ENCODE results near the gene SLC6A11.
A peak's percentile ranks its signal among the peaks of the same experiment; 100 is the strongest.

SLC6A11 gene

DNA sequence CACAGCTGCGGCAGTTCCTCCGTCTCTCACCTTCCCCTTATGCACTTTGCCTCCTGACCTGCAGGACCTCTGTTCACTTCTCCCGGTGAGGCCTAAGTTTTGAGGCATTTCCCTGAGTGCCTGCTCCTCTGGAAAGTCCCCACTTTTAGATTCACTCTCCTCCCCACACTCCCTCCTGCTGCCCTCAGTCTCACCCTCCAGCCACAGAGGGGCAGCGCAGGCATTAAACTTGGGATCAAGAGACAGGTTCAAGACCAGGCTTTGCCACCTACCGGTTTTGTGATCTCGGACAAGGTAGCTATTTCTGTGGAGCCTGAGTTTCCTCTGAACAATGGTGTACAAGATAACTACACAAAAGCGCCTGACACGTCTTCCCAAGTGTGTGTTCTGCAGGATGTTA is 19.4 kb downstream of the SLC6A11 start:
- Histone ChIP-seq H3K79me2 (ENCODE audit: control insufficient read depth, insufficient read depth, low read length) (no peaks in the 10 kb centered on the region), H2AK5ac (ENCODE audit: low read length) (no peak overlapping the region), H3K27me3 (ENCODE audit: insufficient read depth, low read length, poor library complexity) (no peaks in the 10 kb centered on the region), H2BK120ac (ENCODE audit: low read depth, low read length) (no peak overlapping the region), H3K18ac (ENCODE audit: low read length) (no peak overlapping the region), H4K8ac (ENCODE audit: low read depth, low read length) (no peak overlapping the region), H4K5ac (ENCODE audit: low read length) (no peak overlapping the region), H3K4ac (ENCODE audit: low read depth, low read length) (no peak overlapping the region), H2BK15ac (replicated peaks; ENCODE audit: low read depth) (no peak overlapping the region), H3K4me3 (ENCODE audit: low read length) (no peak overlapping the region), H3K27ac (ENCODE audit: low read depth, low read length) (no peak overlapping the region), H3K36me3 (ENCODE audit: control insufficient read depth, insufficient read depth, low read length) (no peaks in the 10 kb centered on the region), H3K4me1 (ENCODE audit: control insufficient read depth, low read depth, low read length) (no peaks in the 10 kb centered on the region), H3K23ac (ENCODE audit: low read length) (no peak overlapping the region), H3K56ac (ENCODE audit: low read length) (no peak overlapping the region), H3K4me2 (ENCODE audit: low read length) (no peak overlapping the region), H3K9ac (ENCODE audit: low read length) (no peak overlapping the region), H3K79me1 (ENCODE audit: low read length) (no peaks in the 10 kb centered on the region), H2BK5ac (ENCODE audit: low read length) (no peak overlapping the region)
- no CpG with 5 or more reads among the region's 8 CpGs for WGBS (ENCODE audit: extremely low coverage, insufficient coverage, low lambda C conversion rate)
- peak; percentile 23 for DNase-seq

DNA sequence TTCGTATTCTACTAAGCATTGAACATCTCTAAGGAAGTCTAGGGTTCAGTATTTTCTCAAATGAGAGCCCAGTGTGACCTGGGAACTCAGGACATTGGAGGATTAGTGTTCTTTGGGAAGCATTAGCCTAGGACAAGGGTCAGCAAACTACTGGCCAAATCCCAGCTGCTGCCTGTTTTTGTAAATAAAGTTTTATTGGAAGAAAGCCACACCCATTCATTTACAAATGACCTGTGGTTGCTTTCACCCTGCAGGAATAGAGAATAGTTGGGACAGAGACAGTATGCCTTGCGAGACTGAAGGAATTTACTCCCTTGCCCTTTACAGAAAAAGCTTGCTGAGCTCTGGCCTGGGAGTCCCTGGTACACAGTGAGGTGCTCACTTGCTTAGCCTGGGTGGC is 20.6 kb downstream of the SLC6A11 start:
- Histone ChIP-seq H4K8ac (ENCODE audit: low read depth, low read length) (no peak overlapping the region), H2BK5ac (ENCODE audit: low read length) (no peak overlapping the region), H2BK120ac (ENCODE audit: low read depth, low read length) (no peak overlapping the region), H3K27me3 (ENCODE audit: insufficient read depth, low read length, poor library complexity) (no peaks in the 10 kb centered on the region), H2AK5ac (ENCODE audit: low read length) (no peak overlapping the region), H3K9ac (ENCODE audit: low read length) (no peak overlapping the region), H3K4me2 (ENCODE audit: low read length) (no peak overlapping the region), H3K36me3 (ENCODE audit: control insufficient read depth, insufficient read depth, low read length) (no peaks in the 10 kb centered on the region), H3K79me2 (ENCODE audit: control insufficient read depth, insufficient read depth, low read length) (no peaks in the 10 kb centered on the region), H3K4ac (ENCODE audit: low read depth, low read length) (no peak overlapping the region), H3K23ac (ENCODE audit: low read length) (no peak overlapping the region), H3K79me1 (ENCODE audit: low read length) (no peaks in the 10 kb centered on the region), H4K5ac (ENCODE audit: low read length) (no peak overlapping the region), H3K4me3 (ENCODE audit: low read length) (no peak overlapping the region), H3K4me1 (ENCODE audit: control insufficient read depth, low read depth, low read length) (no peaks in the 10 kb centered on the region), H2BK15ac (replicated peaks; ENCODE audit: low read depth) (no peak overlapping the region), H3K18ac (ENCODE audit: low read length) (no peak overlapping the region), H3K27ac (ENCODE audit: low read depth, low read length) (no peak overlapping the region), H3K56ac (ENCODE audit: low read length) (no peak overlapping the region)
- no peak for DNase-seq
- no CpG with 5 or more reads among the region's 2 CpGs for WGBS (ENCODE audit: extremely low coverage, insufficient coverage, low lambda C conversion rate)

DNA sequence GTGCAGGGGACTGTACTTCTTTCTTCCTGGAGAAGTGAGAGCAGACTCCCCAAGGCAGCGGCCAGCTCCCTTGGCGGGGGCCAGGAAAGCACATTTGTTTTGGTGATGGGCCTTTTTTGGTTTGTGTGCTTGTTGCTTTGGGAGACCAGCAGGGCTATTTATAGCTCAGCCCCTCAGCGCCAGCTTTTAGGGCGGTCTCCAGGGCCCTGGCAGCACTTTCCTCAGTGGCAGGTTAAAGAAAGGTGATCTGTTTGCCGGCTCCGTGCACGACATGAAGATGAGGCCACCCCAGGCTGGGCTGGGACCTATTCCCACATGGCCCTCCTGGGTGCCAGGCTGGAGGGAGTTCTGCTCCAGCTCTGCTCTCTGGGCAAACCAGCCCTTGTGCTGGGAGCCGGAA is 21.8 kb downstream of the SLC6A11 start:
- H3K36me3 ChIP-seq (ENCODE audit: control insufficient read depth, insufficient read depth, low read length), result no peaks in the 10 kb centered on the region
- H2AK5ac ChIP-seq (ENCODE audit: low read length), result no peak overlapping the region
- no peak overlapping the region for H2BK5ac ChIP-seq (ENCODE audit: low read length)
- no peak overlapping the region for H2BK120ac ChIP-seq (ENCODE audit: low read depth, low read length)
- H2BK15ac ChIP-seq (replicated peaks; ENCODE audit: low read depth), result no peak overlapping the region
- DNase-seq, result no peak
- H3K4me2 ChIP-seq (ENCODE audit: low read length), result no peak overlapping the region
- H3K9ac ChIP-seq (ENCODE audit: low read length), result no peak overlapping the region
- WGBS (ENCODE audit: extremely low coverage, insufficient coverage, low lambda C conversion rate), result no CpG with 5 or more reads among the region's 8 CpGs
- H3K18ac ChIP-seq (ENCODE audit: low read length), result no peak overlapping the region
- H3K4me1 ChIP-seq (ENCODE audit: control insufficient read depth, low read depth, low read length), result no peaks in the 10 kb centered on the region
- H3K4me3 ChIP-seq (ENCODE audit: low read length), result no peak overlapping the region
- H3K79me2 ChIP-seq (ENCODE audit: control insufficient read depth, insufficient read depth, low read length), result no peaks in the 10 kb centered on the region
- no peak overlapping the region for H3K4ac ChIP-seq (ENCODE audit: low read depth, low read length)
- H4K8ac ChIP-seq (ENCODE audit: low read depth, low read length), result no peak overlapping the region
- H4K5ac ChIP-seq (ENCODE audit: low read length), result no peak overlapping the region
- no peak overlapping the region for H3K56ac ChIP-seq (ENCODE audit: low read length)
- no peak overlapping the region for H3K27ac ChIP-seq (ENCODE audit: low read depth, low read length)
- no peaks in the 10 kb centered on the region for H3K27me3 ChIP-seq (ENCODE audit: insufficient read depth, low read length, poor library complexity)
- H3K79me1 ChIP-seq (ENCODE audit: low read length), result no peaks in the 10 kb centered on the region
- no peak overlapping the region for H3K23ac ChIP-seq (ENCODE audit: low read length)

DNA sequence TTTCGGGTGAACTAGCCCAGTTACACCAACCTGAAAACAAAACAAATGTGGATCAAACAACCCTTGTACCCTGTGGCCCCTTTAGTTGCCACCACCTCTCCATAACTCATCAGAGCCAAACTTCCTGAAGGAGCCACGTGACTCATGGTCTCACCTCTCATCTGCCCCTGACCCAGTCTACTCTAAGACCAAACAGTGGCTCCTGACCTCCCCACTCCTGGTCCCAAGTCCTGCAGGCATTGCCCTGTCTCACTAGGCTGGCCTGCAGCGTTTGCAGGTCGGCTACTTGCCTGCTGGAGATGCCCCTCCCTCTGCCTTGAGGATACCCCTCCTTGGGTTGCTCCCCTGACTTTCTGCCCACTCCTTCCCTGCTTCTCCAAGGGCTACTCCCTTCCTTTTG is 23.1 kb downstream of the SLC6A11 start:
- Histone ChIP-seq H3K56ac (ENCODE audit: low read length) (no peak overlapping the region), H3K4me3 (ENCODE audit: low read length) (no peak overlapping the region), H2BK15ac (replicated peaks; ENCODE audit: low read depth) (no peak overlapping the region), H3K18ac (ENCODE audit: low read length) (no peak overlapping the region), H2BK120ac (ENCODE audit: low read depth, low read length) (no peak overlapping the region), H3K27ac (ENCODE audit: low read depth, low read length) (no peak overlapping the region), H3K23ac (ENCODE audit: low read length) (no peak overlapping the region), H3K79me2 (ENCODE audit: control insufficient read depth, insufficient read depth, low read length) (no peaks in the 10 kb centered on the region), H4K5ac (ENCODE audit: low read length) (no peak overlapping the region), H3K36me3 (ENCODE audit: control insufficient read depth, insufficient read depth, low read length) (no peaks in the 10 kb centered on the region), H2AK5ac (ENCODE audit: low read length) (no peak overlapping the region), H3K4me2 (ENCODE audit: low read length) (no peak overlapping the region), H3K9ac (ENCODE audit: low read length) (no peak overlapping the region), H3K4me1 (ENCODE audit: control insufficient read depth, low read depth, low read length) (no peaks in the 10 kb centered on the region), H3K27me3 (ENCODE audit: insufficient read depth, low read length, poor library complexity) (no peaks in the 10 kb centered on the region), H4K8ac (ENCODE audit: low read depth, low read length) (no peak overlapping the region), H3K4ac (ENCODE audit: low read depth, low read length) (no peak overlapping the region), H2BK5ac (ENCODE audit: low read length) (no peak overlapping the region), H3K79me1 (ENCODE audit: low read length) (no peaks in the 10 kb centered on the region)
- WGBS (ENCODE audit: extremely low coverage, insufficient coverage, low lambda C conversion rate), result no CpG with 5 or more reads among the region's 4 CpGs
- DNase-seq, result no peak

DNA sequence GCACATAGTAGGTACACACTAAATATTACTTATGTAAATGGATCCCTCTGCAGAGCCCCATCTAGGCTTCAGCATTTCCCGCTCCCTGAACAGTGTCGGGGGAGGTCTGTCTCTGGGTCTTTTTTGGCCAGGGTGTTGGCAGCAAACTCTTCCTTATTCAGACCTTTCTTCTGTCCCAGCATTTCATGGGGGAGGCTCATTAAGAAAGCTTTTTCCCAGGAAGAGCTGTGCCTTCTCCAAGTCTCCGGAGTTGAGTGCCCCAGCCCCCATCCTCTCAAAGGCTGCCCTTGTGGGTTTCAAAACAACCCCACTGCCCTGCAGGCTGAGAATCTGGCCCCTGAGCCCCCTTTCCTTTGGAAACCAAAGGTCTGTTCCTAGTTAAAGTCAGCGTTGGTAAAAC is 25.1 kb downstream of the SLC6A11 start:
- H3K27ac ChIP-seq (ENCODE audit: low read depth, low read length), result no peak overlapping the region
- no peaks in the 10 kb centered on the region for H3K27me3 ChIP-seq (ENCODE audit: insufficient read depth, low read length, poor library complexity)
- WGBS (ENCODE audit: extremely low coverage, insufficient coverage, low lambda C conversion rate), result no CpG with 5 or more reads among the region's 4 CpGs

DNA sequence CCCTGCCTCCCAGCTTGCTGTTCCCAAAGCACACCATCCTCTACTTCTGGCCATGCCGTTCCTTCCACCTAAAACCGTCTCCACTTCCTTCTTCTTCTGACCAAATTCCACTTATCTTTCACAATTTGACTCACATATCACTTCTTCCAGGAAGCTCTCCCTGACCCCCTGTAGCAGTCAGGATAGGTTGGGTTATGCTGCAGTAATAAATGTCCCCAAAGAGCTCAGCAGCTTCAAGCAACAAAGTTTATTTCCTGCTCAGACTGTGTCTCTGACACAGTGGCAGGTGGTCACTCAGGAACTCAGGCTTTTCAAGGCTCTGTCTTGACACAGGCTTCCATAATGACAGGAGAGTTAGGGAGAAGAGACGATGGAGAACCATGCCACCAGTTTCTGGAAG is 27.4 kb downstream of the SLC6A11 start:
- H2BK120ac ChIP-seq (ENCODE audit: low read depth, low read length), result no peak overlapping the region
- H3K79me2 ChIP-seq (ENCODE audit: control insufficient read depth, insufficient read depth, low read length), result no peaks in the 10 kb centered on the region
- H2AK5ac ChIP-seq (ENCODE audit: low read length), result no peak overlapping the region
- H3K9ac ChIP-seq (ENCODE audit: low read length), result no peak overlapping the region
- no peak overlapping the region for H3K56ac ChIP-seq (ENCODE audit: low read length)
- no peak overlapping the region for H3K4me2 ChIP-seq (ENCODE audit: low read length)
- no peak overlapping the region for H2BK15ac ChIP-seq (replicated peaks; ENCODE audit: low read depth)
- H4K8ac ChIP-seq (ENCODE audit: low read depth, low read length), result no peak overlapping the region
- H2BK5ac ChIP-seq (ENCODE audit: low read length), result no peak overlapping the region
- no peak overlapping the region for H3K27ac ChIP-seq (ENCODE audit: low read depth, low read length)
- H3K27me3 ChIP-seq (ENCODE audit: insufficient read depth, low read length, poor library complexity), result no peaks in the 10 kb centered on the region
- WGBS (ENCODE audit: extremely low coverage, insufficient coverage, low lambda C conversion rate), result 100% methylated on average over 1 of the region's 3 CpGs
- H3K4ac ChIP-seq (ENCODE audit: low read depth, low read length), result no peak overlapping the region
- no peak overlapping the region for H3K23ac ChIP-seq (ENCODE audit: low read length)
- no peak overlapping the region for H3K18ac ChIP-seq (ENCODE audit: low read length)
- H3K4me1 ChIP-seq (ENCODE audit: control insufficient read depth, low read depth, low read length), result no peaks in the 10 kb centered on the region
- no peak for DNase-seq
- no peaks in the 10 kb centered on the region for H3K36me3 ChIP-seq (ENCODE audit: control insufficient read depth, insufficient read depth, low read length)
- H4K5ac ChIP-seq (ENCODE audit: low read length), result no peak overlapping the region
- no peaks in the 10 kb centered on the region for H3K79me1 ChIP-seq (ENCODE audit: low read length)
- no peak overlapping the region for H3K4me3 ChIP-seq (ENCODE audit: low read length)

More for the DNA sequence above, 25.1 kb downstream of the SLC6A11 start:
- H3K4me3 ChIP-seq (ENCODE audit: low read length), result no peak overlapping the region
- H4K8ac ChIP-seq (ENCODE audit: low read depth, low read length), result no peak overlapping the region
- no peak overlapping the region for H3K9ac ChIP-seq (ENCODE audit: low read length)
- H3K18ac ChIP-seq (ENCODE audit: low read length), result no peak overlapping the region
- no peaks in the 10 kb centered on the region for H3K79me2 ChIP-seq (ENCODE audit: control insufficient read depth, insufficient read depth, low read length)
- H3K4me1 ChIP-seq (ENCODE audit: control insufficient read depth, low read depth, low read length), result no peaks in the 10 kb centered on the region
- H3K36me3 ChIP-seq (ENCODE audit: control insufficient read depth, insufficient read depth, low read length), result no peaks in the 10 kb centered on the region
- DNase-seq, result no peak
- no peaks in the 10 kb centered on the region for H3K79me1 ChIP-seq (ENCODE audit: low read length)
- H4K5ac ChIP-seq (ENCODE audit: low read length), result no peak overlapping the region
- H3K4ac ChIP-seq (ENCODE audit: low read depth, low read length), result no peak overlapping the region
- no peak overlapping the region for H2BK120ac ChIP-seq (ENCODE audit: low read depth, low read length)
- no peak overlapping the region for H3K23ac ChIP-seq (ENCODE audit: low read length)
- no peak overlapping the region for H2AK5ac ChIP-seq (ENCODE audit: low read length)
- H3K4me2 ChIP-seq (ENCODE audit: low read length), result no peak overlapping the region
- no peak overlapping the region for H2BK15ac ChIP-seq (replicated peaks; ENCODE audit: low read depth)
- no peak overlapping the region for H2BK5ac ChIP-seq (ENCODE audit: low read length)
- no peak overlapping the region for H3K56ac ChIP-seq (ENCODE audit: low read length)
